Activated CD4-positive, alpha-beta T cell treated with anti-CD3 and anti-CD28 coated beads, Interleukin-2, amount 10 ng/mL, durations not matched to agents 7 days and 5 days (primary cell): ENCODE data around the gene FIBP. TPM values are rescaled to one million over a fixed set of nuclear protein-coding genes. Genes with fewer than 3 reads are reported as not detected.

Source experiments
- CTCF ChIA-PET: fragments of 350-600 bp; sonication (Branson Sonifier 250); formaldehyde crosslinking; loops from one replicate; lab custom pipeline; 2021; ENCODE audit warnings: antibody characterized with exemption; lab: Charles Lee
- POLR2A ChIA-PET: fragments of 350-600 bp; sonication (Branson Sonifier 250); formaldehyde crosslinking; loops from one replicate; lab custom pipeline; 2021; ENCODE audit warnings: antibody characterized with exemption; lab: Charles Lee
- DNase-seq: peaks from one replicate; pipeline ENCODE4 v3.0.0-alpha.2; 2020
- H3K27ac Mint-ChIP-seq: one replicate; pipeline ENCODE4 v1.8.0; 2021; ENCODE audit warnings: mild to moderate bottlenecking, moderate library complexity, mixed read lengths
- H3K27me3 Mint-ChIP-seq: one replicate; pipeline ENCODE4 v1.8.0; 2021; ENCODE audit warnings: mixed read lengths
- H3K36me3 Mint-ChIP-seq: one replicate; pipeline ENCODE4 v1.8.0; 2021; ENCODE audit warnings: low read depth, mixed read lengths
- H3K4me1 Mint-ChIP-seq: one replicate; pipeline ENCODE4 v1.8.0; 2021; ENCODE audit warnings: mixed read lengths
- H3K4me3 Mint-ChIP-seq: one replicate; pipeline ENCODE4 v1.8.0; 2021; ENCODE audit warnings: mild to moderate bottlenecking, moderate library complexity, mixed read lengths
- H3K9me3 Mint-ChIP-seq: one replicate; pipeline ENCODE4 v1.8.0; 2021; ENCODE audit warnings: mixed read lengths
- total RNA-seq, 2 experiments: library from RNA; stranded (reverse); gene quantifications; one replicate each; pipeline ENCODE4 v1.2.3, GENCODE V29; 2021

Gene FIBP
- total RNA-seq, 2 experiments from 2014 or later = 94.7 to 112 TPM

GRCh38 chr11:65834202-65834601, 54.1 kb downstream of the FIBP start:
- ChIA-PET POLR2A (interaction anchor here (0.6 kb wide), 2 partner anchors 25 to 373 kb away, joined by 3 to 18 read pairs; partner anchors contain the start of gene MUS81), CTCF (interaction anchor here (1.0 to 4.3 kb wide), 6 partner anchors 10 to 54 kb away, joined by 4 to 31 read pairs (median 10); partner anchors contain the start of genes AP5B1, FIBP and MUS81)
- Mint-ChIP-seq H3K4me1 (peaks cover 15% of the 10 kb centered on the region), H3K27me3 (peaks cover 23% of the 10 kb centered on the region), H3K9me3 (peaks cover 3% of the 10 kb centered on the region), H3K36me3 (no peaks in the 10 kb centered on the region), H3K4me3 (no peak overlapping the region), H3K27ac (no peak overlapping the region)
- no peak for DNase-seq

Other genes starting within 250 kb of the FIBP start
- 10 to 100 TPM; 76.7 to 79.8 TPM for gene RELA, start 225.6 kb downstream of the FIBP start, total RNA-seq
- gene KAT5, start 176.2 kb downstream of the FIBP start, total RNA-seq = 10 to 100 TPM; 60.8 to 72.3 TPM
- 10 to 100 TPM; 74.9 to 86.3 TPM for gene RNASEH2C, start 167.7 kb downstream of the FIBP start, total RNA-seq
- 10 to 100 TPM; 17.4 to 20.2 TPM for gene AP5B1, start 107.5 kb downstream of the FIBP start, total RNA-seq
- gene OVOL1, start 101.4 kb downstream of the FIBP start, total RNA-seq = not detected
- 1 to 10 TPM; 2.1 to 2.2 TPM for gene SNX32, start 54.5 kb downstream of the FIBP start, total RNA-seq
- 1,000 to 10,000 TPM; 1,543 to 1,707 TPM for gene CFL1, start 30.3 kb downstream of the FIBP start, total RNA-seq
- gene MUS81, start 28.0 kb downstream of the FIBP start, total RNA-seq = 100 to 1,000 TPM in 1 of 2 experiments, 10 to 100 TPM in 1; 96.6 to 108 TPM
- gene EFEMP2, start 15.7 kb downstream of the FIBP start, total RNA-seq = 1 to 10 TPM; 9.0 to 9.7 TPM
- gene CTSW, start 8.6 kb downstream of the FIBP start, total RNA-seq = 10 to 100 TPM; 22.9 to 23.6 TPM
- gene CCDC85B, start 2.2 kb upstream of the FIBP start, total RNA-seq = 10 to 100 TPM; 39.4 to 56.7 TPM
- 1 to 10 TPM; 1.7 to 2.0 TPM for gene FOSL1, start 11.9 kb upstream of the FIBP start, total RNA-seq
- gene C11orf68, start 30.6 kb upstream of the FIBP start, total RNA-seq = 10 to 100 TPM; 32.7 to 36.3 TPM
- 100 to 1,000 TPM; 190 to 218 TPM for gene DRAP1, start 31.0 kb upstream of the FIBP start, total RNA-seq
- not detected for gene TSGA10IP, start 57.0 kb upstream of the FIBP start, total RNA-seq
- 10 to 100 TPM; 79.6 to 81.7 TPM for gene SART1, start 73.3 kb upstream of the FIBP start, total RNA-seq
- 10 to 100 TPM; 50.4 to 54.4 TPM for gene EIF1AD, start 113.7 kb upstream of the FIBP start, total RNA-seq
- 100 to 1,000 TPM; 223 to 236 TPM for gene BANF1, start 114.0 kb upstream of the FIBP start, total RNA-seq
- not detected for gene CST6, start 123.5 kb upstream of the FIBP start, total RNA-seq
- gene CATSPER1, start 138.0 kb upstream of the FIBP start, total RNA-seq = not detected
- gene GAL3ST3, start 160.7 kb upstream of the FIBP start, total RNA-seq = not detected
- 100 to 1,000 TPM; 217 to 223 TPM for gene SF3B2, start 163.9 kb upstream of the FIBP start, total RNA-seq
- gene PACS1, start 181.8 kb upstream of the FIBP start, total RNA-seq = 100 to 1,000 TPM; 109 TPM